KMS-11 (cell line): ENCODE results near the gene TTC17.

Experiments
- H2AFZ ChIP-seq: fragments of 200-600 bp; sonication (generic); 2 replicates; pipeline ENCODE4 v1.6.1; 2016; ENCODE audit warnings: antibody characterized with exemption, mixed run types, low read depth
- H3K27ac ChIP-seq: fragments of 200-600 bp; sonication (generic); 2 replicates; pipeline ENCODE4 v1.6.1; 2016; ENCODE audit warnings: mild to moderate bottlenecking, mixed run types
- H3K27me3 ChIP-seq: fragments of 200-600 bp; sonication (generic); 2 replicates; pipeline ENCODE4 v1.6.1; 2017; ENCODE audit warnings: mild to moderate bottlenecking, low read depth, mixed run types, moderate library complexity; ENCODE audit not compliant: insufficient read depth
- H3K36me3 ChIP-seq: fragments of 200-600 bp; sonication (generic); 2 replicates; pipeline ENCODE4 v1.6.1; 2017; ENCODE audit warnings: mild to moderate bottlenecking, mixed run types; ENCODE audit not compliant: insufficient read depth
- H3K4me1 ChIP-seq: fragments of 200-600 bp; sonication (generic); 2 replicates; pipeline ENCODE4 v1.6.1; 2016; ENCODE audit warnings: mild to moderate bottlenecking, low read depth, mixed run types; ENCODE audit not compliant: poor library complexity, severe bottlenecking
- H3K4me2 ChIP-seq: fragments of 200-600 bp; sonication (generic); 2 replicates; pipeline ENCODE4 v1.7.0; 2016; ENCODE audit warnings: mild to moderate bottlenecking, mixed run types
- H3K4me3 ChIP-seq: fragments of 200-600 bp; sonication (generic); IDR thresholded peaks from 2 replicates; pipeline ENCODE4 v1.6.1; 2017; ENCODE audit warnings: low read depth, low read length, mixed read lengths; ENCODE audit not compliant: insufficient read depth
- H3K79me2 ChIP-seq: fragments of 200-600 bp; sonication (generic); 2 replicates; pipeline ENCODE4 v1.6.1; 2016; ENCODE audit warnings: low read depth, mixed run types; ENCODE audit not compliant: insufficient read depth
- H3K9ac ChIP-seq: fragments of 200-600 bp; sonication (generic); 2 replicates; pipeline ENCODE4 v1.6.1; 2016; ENCODE audit warnings: mild to moderate bottlenecking, mixed run types
- H4K20me1 ChIP-seq: fragments of 200-600 bp; sonication (generic); 2 replicates; pipeline ENCODE4 v1.6.1; 2016; ENCODE audit warnings: mild to moderate bottlenecking, mixed run types; ENCODE audit not compliant: insufficient read depth
- TF ChIP-seq, protein P1 (sequence below): fragments of 200-600 bp; sonication (generic); conservative IDR thresholded peaks from 2 replicates; pipeline ENCODE4 v1.6.1; 2017; ENCODE audit warnings: low read depth, mild to moderate bottlenecking, antibody characterized with exemption, low read length, moderate library complexity, mixed read lengths

The TTC17 gene

GRCh38 chr11:43489869-43490465, 131.2 kb downstream of the TTC17 start:
- no peak overlapping the region for H3K4me2 ChIP-seq
- H3K79me2 ChIP-seq = no peaks in the 10 kb centered on the region
- H3K27ac ChIP-seq = no peak overlapping the region
- TF ChIP-seq, protein P1, sequence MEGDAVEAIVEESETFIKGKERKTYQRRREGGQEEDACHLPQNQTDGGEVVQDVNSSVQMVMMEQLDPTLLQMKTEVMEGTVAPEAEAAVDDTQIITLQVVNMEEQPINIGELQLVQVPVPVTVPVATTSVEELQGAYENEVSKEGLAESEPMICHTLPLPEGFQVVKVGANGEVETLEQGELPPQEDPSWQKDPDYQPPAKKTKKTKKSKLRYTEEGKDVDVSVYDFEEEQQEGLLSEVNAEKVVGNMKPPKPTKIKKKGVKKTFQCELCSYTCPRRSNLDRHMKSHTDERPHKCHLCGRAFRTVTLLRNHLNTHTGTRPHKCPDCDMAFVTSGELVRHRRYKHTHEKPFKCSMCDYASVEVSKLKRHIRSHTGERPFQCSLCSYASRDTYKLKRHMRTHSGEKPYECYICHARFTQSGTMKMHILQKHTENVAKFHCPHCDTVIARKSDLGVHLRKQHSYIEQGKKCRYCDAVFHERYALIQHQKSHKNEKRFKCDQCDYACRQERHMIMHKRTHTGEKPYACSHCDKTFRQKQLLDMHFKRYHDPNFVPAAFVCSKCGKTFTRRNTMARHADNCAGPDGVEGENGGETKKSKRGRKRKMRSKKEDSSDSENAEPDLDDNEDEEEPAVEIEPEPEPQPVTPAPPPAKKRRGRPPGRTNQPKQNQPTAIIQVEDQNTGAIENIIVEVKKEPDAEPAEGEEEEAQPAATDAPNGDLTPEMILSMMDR = no peak
- no peaks in the 10 kb centered on the region for H3K36me3 ChIP-seq
- no peak overlapping the region for H3K9ac ChIP-seq
- H2AFZ ChIP-seq = no peak overlapping the region
- H3K4me3 ChIP-seq = no peak overlapping the region
- H3K27me3 ChIP-seq = no peaks in the 10 kb centered on the region
- no peaks in the 10 kb centered on the region for H4K20me1 ChIP-seq
- H3K4me1 ChIP-seq = peaks cover 22% of the 10 kb centered on the region

DNA sequence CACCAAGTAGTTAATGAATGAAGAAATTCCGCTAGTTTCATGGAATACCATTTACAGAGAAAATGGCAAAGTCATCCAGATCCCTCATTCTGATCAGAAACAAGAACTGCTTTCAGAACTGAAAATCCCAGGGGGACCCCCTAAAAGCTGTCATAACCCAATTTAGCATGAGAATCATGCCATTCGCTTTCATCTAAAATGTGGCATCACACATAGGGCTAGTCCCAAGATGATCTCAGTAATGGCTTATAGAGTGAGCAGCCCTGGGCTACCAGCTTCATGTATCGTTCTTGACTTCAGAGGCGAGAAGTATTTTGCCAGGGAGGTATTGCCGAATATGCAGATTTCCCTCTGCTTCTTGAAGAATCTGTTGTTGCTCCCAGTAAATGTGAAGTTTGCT, 134.0 kb downstream of the TTC17 start:
- Histone ChIP-seq H3K27me3 (no peaks in the 10 kb centered on the region), H2AFZ (no peak overlapping the region), H3K4me3 (no peak overlapping the region), H3K9ac (no peak overlapping the region), H3K4me2 (no peak overlapping the region), H3K79me2 (no peaks in the 10 kb centered on the region), H3K27ac (no peak overlapping the region), H4K20me1 (no peaks in the 10 kb centered on the region), H3K4me1 (peaks cover 5% of the 10 kb centered on the region), H3K36me3 (no peaks in the 10 kb centered on the region)
- TF ChIP-seq, protein P1 = no peak

DNA sequence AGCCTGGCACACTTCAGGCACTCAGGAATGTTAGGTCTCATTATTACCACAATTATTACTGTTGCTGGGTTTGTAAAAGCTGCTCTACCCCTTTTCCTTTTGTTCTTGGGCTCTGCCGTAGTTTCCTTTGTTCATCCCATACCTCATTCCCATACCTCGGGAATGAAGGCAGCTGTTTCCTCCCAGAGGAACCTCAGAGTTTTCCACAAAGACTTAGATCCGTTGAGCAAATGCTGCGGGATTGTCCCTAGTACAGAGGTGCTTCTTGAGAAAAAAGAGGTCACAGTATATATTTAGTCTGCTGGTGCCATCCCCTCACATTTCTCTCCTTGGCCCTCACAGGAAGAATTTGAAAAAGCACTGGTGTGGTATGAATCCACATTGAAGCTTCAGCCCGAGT, 134.7 kb downstream of the TTC17 start:
- no peaks in the 10 kb centered on the region for H4K20me1 ChIP-seq
- H3K4me1 ChIP-seq = no peaks in the 10 kb centered on the region
- TF ChIP-seq, protein P1 = no peak
- H3K9ac ChIP-seq = no peak overlapping the region
- no peak overlapping the region for H2AFZ ChIP-seq
- no peak overlapping the region for H3K27ac ChIP-seq
- no peaks in the 10 kb centered on the region for H3K79me2 ChIP-seq
- H3K27me3 ChIP-seq = no peaks in the 10 kb centered on the region
- no peak overlapping the region for H3K4me3 ChIP-seq
- H3K4me2 ChIP-seq = no peak overlapping the region
- no peaks in the 10 kb centered on the region for H3K36me3 ChIP-seq

GRCh38 chr11:43497144-43497543, 138.4 kb downstream of the TTC17 start:
- Histone ChIP-seq H3K4me3 (no peak overlapping the region), H3K4me2 (no peak overlapping the region), H3K27ac (no peak overlapping the region), H3K4me1 (no peaks in the 10 kb centered on the region), H3K27me3 (no peaks in the 10 kb centered on the region), H2AFZ (no peak overlapping the region), H3K36me3 (no peaks in the 10 kb centered on the region), H3K9ac (no peak overlapping the region), H3K79me2 (no peaks in the 10 kb centered on the region), H4K20me1 (no peaks in the 10 kb centered on the region)
- TF ChIP-seq, protein P1 = no peak
